BJ (cell line): ENCODE data around the gene THOC5. TPM values are rescaled to one million over a fixed set of nuclear protein-coding genes. Genes with fewer than 3 reads are reported as not detected.
A peak's percentile ranks its signal among the peaks of the same experiment; 100 is the strongest.

Experiments
- CTCF ChIA-PET: fragments of 350-600 bp; formaldehyde crosslinking; extraction: SDS; loops from one replicate; lab custom pipeline; 2021; ENCODE audit warnings: antibody characterized with exemption, inconsistent platforms; lab: Yijun Ruan, JAX
- POLR2A ChIA-PET: fragments of 300-600 bp; sonication (Branson Sonifier 250); formaldehyde crosslinking; extraction: SDS; loops from one replicate; lab custom pipeline; 2021; ENCODE audit warnings: antibody characterized with exemption; lab: Charles Lee
- DNase-seq: peaks from one replicate; pipeline ENCODE4 v3.0.0-alpha.2; 2011; ENCODE audit warnings: low read depth
- H3K27me3 ChIP-seq: 2 replicates; pipeline ENCODE4 v1.6.0; 2011; ENCODE audit warnings: low read length; ENCODE audit not compliant: control insufficient read depth, insufficient read depth
- H3K36me3 ChIP-seq: 2 replicates; pipeline ENCODE4 v1.5.1; 2011; ENCODE audit warnings: low read length; ENCODE audit not compliant: control insufficient read depth, insufficient read depth
- H3K4me3 ChIP-seq: 2 replicates; pipeline ENCODE4 v1.5.1; 2011; ENCODE audit warnings: low read depth, mild to moderate bottlenecking, control low read depth, low read length
- CTCF ChIP-seq: IDR thresholded peaks from 2 replicates; pipeline ENCODE4 v1.5.1; 2011; ENCODE audit warnings: low read depth, mild to moderate bottlenecking, control low read depth, inconsistent platforms, low read length, moderate library complexity; ENCODE audit not compliant: insufficient read depth
- polyA plus RNA-seq: library from polyadenylated mRNA; depleted of rRNA; stranded (reverse); fragments of >200 nt; gene quantifications from 2 replicates; pipeline ENCODE4 v1.2.3, GENCODE V29; 2011

The THOC5 gene
- polyA plus RNA-seq, 1 experiment: 119 TPM

DNA sequence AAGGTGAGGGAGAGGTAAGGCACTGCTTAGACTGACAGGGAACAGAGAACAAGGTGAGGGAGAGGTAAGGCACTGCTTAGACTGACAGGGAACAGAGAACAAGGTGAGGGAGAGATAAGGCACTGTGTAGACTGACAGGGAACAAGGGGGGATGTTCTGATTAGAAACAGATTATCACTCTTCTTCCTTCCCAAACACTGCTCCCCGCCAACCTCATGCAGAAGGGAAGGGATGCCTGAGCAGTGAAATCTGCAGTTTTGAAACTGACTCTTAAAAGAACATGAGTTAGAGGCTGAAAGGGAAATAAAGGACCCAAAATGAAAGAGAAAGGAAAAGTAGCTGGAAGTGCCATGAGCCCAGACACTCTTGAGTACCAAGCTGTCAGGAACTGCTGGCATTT lies 43.7 kb downstream of the THOC5 start:
- peaks cover 24% of the 10 kb centered on the region for H3K36me3 ChIP-seq
- POLR2A ChIA-PET: no interaction called here
- no peak for TF ChIP-seq CTCF
- DNase-seq: no peak
- CTCF ChIA-PET: interaction anchor here (1.4 kb wide), 1 partner anchor 39 kb away, joined by 3 read pairs; no protein-coding TSS in a partner anchor
- no peaks in the 10 kb centered on the region for H3K27me3 ChIP-seq
- no peak overlapping the region for H3K4me3 ChIP-seq

- CTCF ChIA-PET: no interaction called here
- Histone ChIP-seq H3K4me3 (no peak overlapping the region), H3K27me3 (no peaks in the 10 kb centered on the region), H3K36me3 (peaks cover 24% of the 10 kb centered on the region)
- DNase-seq: no peak
- POLR2A ChIA-PET: no interaction called here
- TF ChIP-seq CTCF: no peak
Measured at GRCh38 chr22:29509298-29509697, 44.3 kb downstream of the THOC5 start.

DNA sequence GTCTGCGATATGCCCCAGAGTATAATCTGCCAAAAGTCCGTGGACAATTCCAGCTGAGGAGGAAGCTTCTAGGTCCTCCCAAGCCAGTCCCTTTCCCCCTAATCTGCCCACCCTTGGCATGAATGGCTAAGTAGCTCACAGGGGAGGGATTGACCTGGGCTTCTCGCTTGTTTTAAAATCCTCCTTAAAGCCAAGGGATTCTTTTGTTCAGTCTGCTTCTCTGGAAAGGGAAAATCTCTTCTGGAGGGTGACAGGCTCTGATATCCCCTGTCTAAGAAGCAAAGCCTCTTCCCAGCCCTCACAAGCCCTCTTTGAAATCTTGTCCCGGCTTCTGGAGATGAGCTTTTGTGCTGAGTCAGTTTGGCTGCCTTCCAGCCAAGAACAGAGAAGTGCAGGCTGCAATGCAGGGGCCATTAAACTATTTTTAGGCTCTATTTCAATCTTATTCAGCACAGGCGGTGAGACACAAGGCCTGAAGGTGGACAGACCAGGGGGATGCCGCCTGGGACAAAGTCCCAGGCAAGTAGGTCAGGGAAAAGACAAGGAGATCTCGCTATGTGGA lies 49.7 kb downstream of the THOC5 start:
- ChIA-PET POLR2A (interaction anchor here (0.6 kb wide), 1 partner anchor 11 kb away, joined by 3 read pairs; no protein-coding TSS in a partner anchor), CTCF (interaction anchor here (0.7 to 1.5 kb wide), 2 partner anchors 18 to 108 kb away, joined by 4 to 5 read pairs; no protein-coding TSS in a partner anchor)
- TF ChIP-seq CTCF: no peak
- Histone ChIP-seq H3K36me3 (peaks cover 7% of the 10 kb centered on the region), H3K27me3 (no peaks in the 10 kb centered on the region), H3K4me3 (no peak overlapping the region)
- peak; percentile 30 for DNase-seq

DNA sequence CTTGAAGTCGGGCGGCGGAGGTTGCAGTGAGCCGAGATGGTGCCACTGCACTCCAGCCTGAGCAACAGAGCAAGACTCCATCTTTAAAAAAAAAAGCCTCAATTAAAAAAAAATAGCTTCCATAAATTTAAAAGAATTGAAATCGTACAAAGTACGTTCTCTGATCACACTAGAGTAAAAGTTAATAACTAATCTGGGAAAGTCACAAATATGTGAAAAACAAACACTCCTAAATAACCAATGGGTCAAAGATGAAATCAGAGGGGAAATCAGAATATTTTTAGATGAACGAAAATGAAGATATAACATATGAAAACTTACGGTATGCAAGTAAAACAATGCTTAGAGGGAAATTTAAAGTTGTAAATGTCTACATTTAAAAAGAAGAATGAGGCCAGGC lies 53.7 kb downstream of the THOC5 start:
- TF ChIP-seq CTCF: no peak
- Histone ChIP-seq H3K27me3 (no peaks in the 10 kb centered on the region), H3K4me3 (no peak overlapping the region), H3K36me3 (no peaks in the 10 kb centered on the region; the same call in 1 of the 2 replicates)
- CTCF ChIA-PET: no interaction called here
- POLR2A ChIA-PET: no interaction called here
- no peak for DNase-seq

DNA sequence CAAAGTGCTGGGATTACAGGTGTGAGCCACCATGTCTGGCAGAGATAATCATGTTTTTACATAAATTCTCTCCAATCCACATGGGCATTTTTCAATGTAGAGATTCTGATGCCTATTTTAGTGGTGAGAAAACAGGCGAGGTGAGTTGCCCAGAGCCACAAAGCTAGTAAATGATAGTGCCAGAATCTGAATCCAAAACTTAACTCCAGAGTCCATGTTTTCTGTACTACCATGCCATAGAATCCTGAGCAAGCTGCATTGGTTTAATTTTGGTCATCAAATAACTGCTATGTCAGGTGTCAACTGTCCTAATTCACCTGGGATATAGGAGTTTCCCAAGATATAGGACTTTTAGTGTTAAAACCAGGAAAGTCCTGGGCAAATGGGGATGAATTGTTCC lies 59.9 kb downstream of the THOC5 start:
- Histone ChIP-seq H3K4me3 (no peak overlapping the region), H3K36me3 (no peaks in the 10 kb centered on the region; the same call in 1 of the 2 replicates), H3K27me3 (no peaks in the 10 kb centered on the region)
- CTCF ChIA-PET: no interaction called here
- no peak for TF ChIP-seq CTCF
- POLR2A ChIA-PET: no interaction called here
- no peak for DNase-seq
